ENCODE results near the gene PDE4B.
A peak's percentile ranks its signal among the peaks of the same experiment; 100 is the strongest.

Gene PDE4B

GRCh38 chr1:66140072-66140471 is 347.4 kb downstream of the PDE4B start:
- H3K4me3 ChIP-seq (ENCODE audit: low read depth, low read length, poor library complexity, severe bottlenecking), result no peak overlapping the region
- H3K9ac ChIP-seq (ENCODE audit: low read length), result peak overlapping the region; percentile 7; the same call in 1 of the 2 replicates
- no peaks in the 10 kb centered on the region for H3K9me3 ChIP-seq (ENCODE audit: low read length)
- H3K36me3 ChIP-seq (ENCODE audit: insufficient read depth, low read length), result no peaks in the 10 kb centered on the region
- H3F3A ChIP-seq (ENCODE audit: insufficient read depth, low read length), result no peaks in the 10 kb centered on the region
- no peaks in the 10 kb centered on the region for H3K27me3 ChIP-seq (ENCODE audit: insufficient read depth, low read length)
- no peaks in the 10 kb centered on the region for H3K9me2 ChIP-seq (ENCODE audit: low read depth, low read length)
- peak overlapping the region; percentile 16; the same call in 1 of the 2 replicates for H3K4me2 ChIP-seq (ENCODE audit: low read length)
- no peaks in the 10 kb centered on the region for H3K79me2 ChIP-seq (ENCODE audit: insufficient read depth, low read length)
- H4K20me1 ChIP-seq (ENCODE audit: insufficient read depth, low read length), result no peaks in the 10 kb centered on the region
- peaks cover 81% of the 10 kb centered on the region for H3K4me1 ChIP-seq (ENCODE audit: insufficient read depth, low read length, severe bottlenecking)
- peak overlapping the region; percentile 61 for H3K27ac ChIP-seq (ENCODE audit: low read depth, low read length, poor library complexity, severe bottlenecking)
- no peak overlapping the region for H2AFZ ChIP-seq (ENCODE audit: low read length)
- TF ChIP-seq CTCF (IDR thresholded peaks at IDR 0.05; ENCODE audit: low read length), result no peak
- no peak for TF ChIP-seq EZH2 (IDR thresholded peaks at IDR 0.05; ENCODE audit: borderline replicate concordance, low read length)

GRCh38 chr1:66143651-66144050 is 351.0 kb downstream of the PDE4B start:
- Histone ChIP-seq H3F3A (ENCODE audit: insufficient read depth, low read length) (no peaks in the 10 kb centered on the region), H3K4me2 (ENCODE audit: low read length) (peak overlapping the region; percentile 6; the same call in 1 of the 2 replicates), H3K4me1 (ENCODE audit: insufficient read depth, low read length, severe bottlenecking) (peaks cover 55% of the 10 kb centered on the region), H3K9me2 (ENCODE audit: low read depth, low read length) (no peaks in the 10 kb centered on the region), H2AFZ (ENCODE audit: low read length) (no peak overlapping the region), H3K9ac (ENCODE audit: low read length) (no peak overlapping the region), H3K79me2 (ENCODE audit: insufficient read depth, low read length) (no peaks in the 10 kb centered on the region), H3K36me3 (ENCODE audit: insufficient read depth, low read length) (no peaks in the 10 kb centered on the region), H3K4me3 (ENCODE audit: low read depth, low read length, poor library complexity, severe bottlenecking) (no peak overlapping the region), H3K27ac (ENCODE audit: low read depth, low read length, poor library complexity, severe bottlenecking) (peak overlapping the region; percentile 88), H3K27me3 (ENCODE audit: insufficient read depth, low read length) (no peaks in the 10 kb centered on the region), H3K9me3 (ENCODE audit: low read length) (no peaks in the 10 kb centered on the region), H4K20me1 (ENCODE audit: insufficient read depth, low read length) (no peaks in the 10 kb centered on the region)
- no peak for TF ChIP-seq CTCF (IDR thresholded peaks at IDR 0.05; ENCODE audit: low read length)
- no peak for TF ChIP-seq EZH2 (IDR thresholded peaks at IDR 0.05; ENCODE audit: borderline replicate concordance, low read length)

- Histone ChIP-seq H3K4me2 (ENCODE audit: low read length) (no peak overlapping the region), H4K20me1 (ENCODE audit: insufficient read depth, low read length) (no peaks in the 10 kb centered on the region), H3K9ac (ENCODE audit: low read length) (no peak overlapping the region), H3K27ac (ENCODE audit: low read depth, low read length, poor library complexity, severe bottlenecking) (no peak overlapping the region), H3K4me3 (ENCODE audit: low read depth, low read length, poor library complexity, severe bottlenecking) (no peak overlapping the region), H2AFZ (ENCODE audit: low read length) (no peak overlapping the region), H3K36me3 (ENCODE audit: insufficient read depth, low read length) (no peaks in the 10 kb centered on the region), H3K4me1 (ENCODE audit: insufficient read depth, low read length, severe bottlenecking) (peaks cover 19% of the 10 kb centered on the region), H3K27me3 (ENCODE audit: insufficient read depth, low read length) (no peaks in the 10 kb centered on the region), H3K9me2 (ENCODE audit: low read depth, low read length) (no peaks in the 10 kb centered on the region), H3K79me2 (ENCODE audit: insufficient read depth, low read length) (no peaks in the 10 kb centered on the region), H3F3A (ENCODE audit: insufficient read depth, low read length) (no peaks in the 10 kb centered on the region), H3K9me3 (ENCODE audit: low read length) (no peaks in the 10 kb centered on the region)
- TF ChIP-seq CTCF (IDR thresholded peaks at IDR 0.05; ENCODE audit: low read length) (no peak), EZH2 (IDR thresholded peaks at IDR 0.05; ENCODE audit: borderline replicate concordance, low read length) (no peak)
These were observed 354.6 kb downstream of the PDE4B start for GRCh38 chr1:66147226-66147835.
